ENCODE measurements around the gene AIMP2. TPM values are rescaled to one million over a fixed set of nuclear protein-coding genes. Genes with fewer than 3 reads are reported as not detected.

Gene AIMP2
- total RNA-seq, 4 donors from 2014 or later: 25.1 to 52.2 (median 38.1) TPM

DNA sequence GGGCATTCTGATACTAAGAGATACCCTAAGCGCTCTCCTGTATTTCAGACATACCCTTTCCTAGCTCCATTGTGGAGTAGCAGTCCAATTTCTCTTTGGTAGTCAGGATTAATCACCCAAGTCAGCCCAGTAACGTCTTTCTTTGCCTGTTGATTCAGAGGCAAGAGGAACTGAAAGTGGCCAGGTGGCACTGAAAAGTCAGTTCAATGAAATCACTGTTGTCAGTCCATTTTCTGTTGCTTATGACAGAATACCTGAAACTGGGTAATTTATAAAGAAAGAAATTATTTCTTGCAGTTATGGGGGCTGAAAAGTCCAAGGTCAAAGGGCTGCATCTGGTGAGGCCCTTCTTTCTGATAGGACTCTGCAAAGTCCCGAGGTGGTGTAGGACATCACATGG is 62.3 kb downstream of the AIMP2 start:
- Histone ChIP-seq H3K27ac (no peak overlapping the region), H3K4me1 (no peaks in the 10 kb centered on the region), H3K36me3 (no peaks in the 10 kb centered on the region), H3K27me3 (no peaks in the 10 kb centered on the region), H3K9me3 (no peaks in the 10 kb centered on the region), H3K4me3 (no peak overlapping the region)
- TF ChIP-seq POLR2A (IDR thresholded peaks at IDR 0.05) (no peak), POLR2AphosphoS5 (IDR thresholded peaks at IDR 0.05) (no peak), EP300 (IDR thresholded peaks at IDR 0.05) (no peak)
- TF ChIP-seq, protein P1, sequence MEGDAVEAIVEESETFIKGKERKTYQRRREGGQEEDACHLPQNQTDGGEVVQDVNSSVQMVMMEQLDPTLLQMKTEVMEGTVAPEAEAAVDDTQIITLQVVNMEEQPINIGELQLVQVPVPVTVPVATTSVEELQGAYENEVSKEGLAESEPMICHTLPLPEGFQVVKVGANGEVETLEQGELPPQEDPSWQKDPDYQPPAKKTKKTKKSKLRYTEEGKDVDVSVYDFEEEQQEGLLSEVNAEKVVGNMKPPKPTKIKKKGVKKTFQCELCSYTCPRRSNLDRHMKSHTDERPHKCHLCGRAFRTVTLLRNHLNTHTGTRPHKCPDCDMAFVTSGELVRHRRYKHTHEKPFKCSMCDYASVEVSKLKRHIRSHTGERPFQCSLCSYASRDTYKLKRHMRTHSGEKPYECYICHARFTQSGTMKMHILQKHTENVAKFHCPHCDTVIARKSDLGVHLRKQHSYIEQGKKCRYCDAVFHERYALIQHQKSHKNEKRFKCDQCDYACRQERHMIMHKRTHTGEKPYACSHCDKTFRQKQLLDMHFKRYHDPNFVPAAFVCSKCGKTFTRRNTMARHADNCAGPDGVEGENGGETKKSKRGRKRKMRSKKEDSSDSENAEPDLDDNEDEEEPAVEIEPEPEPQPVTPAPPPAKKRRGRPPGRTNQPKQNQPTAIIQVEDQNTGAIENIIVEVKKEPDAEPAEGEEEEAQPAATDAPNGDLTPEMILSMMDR (IDR thresholded peaks at IDR 0.05): no peak
- no peak for ATAC-seq
- WGBS, 2 donors (ENCODE audit: low coverage in 1 of 2): 17 to 74% methylated on average over 1 to 3 of the region's 3 CpGs

Small RNAs within 50 kb of the gene (small RNA-seq; reads per million reads assigned to genes)
- gene RF00019 (0 reads per million in 4 donors), gene RNU6-218P (0 reads per million in 4 donors), gene SNORA80D (0 to 0.99 (median 0.32) reads per million in 4 donors)

Other genes starting within 250 kb of the AIMP2 start
- gene RNF216, start 227.6 kb upstream of the AIMP2 start, total RNA-seq: 10 to 100 TPM; 48.1 to 82.6 (median 49.4) TPM
- gene OCM, start 128.5 kb upstream of the AIMP2 start, total RNA-seq: not detected
- gene CCZ1, start 110.5 kb upstream of the AIMP2 start, total RNA-seq: 10 to 100 TPM; 50.3 to 74.9 (median 56.2) TPM
- not detected for gene RSPH10B, start 38.6 kb upstream of the AIMP2 start, total RNA-seq
- 10 to 100 TPM in 1 of 4 donors, 1 to 10 TPM in 3; 9.1 to 11.0 (median 9.5) TPM for gene PMS2, start 223 bp upstream of the AIMP2 start, total RNA-seq
- under 1 TPM in 1 of 4 donors, not detected in 3; 0.27 TPM for gene ANKRD61, start 22.1 kb downstream of the AIMP2 start, total RNA-seq
- gene EIF2AK1, start 49.9 kb downstream of the AIMP2 start, total RNA-seq: 100 to 1,000 TPM; 104 to 197 (median 116) TPM
- 10 to 100 TPM in 1 of 4 donors, 1 to 10 TPM in 3; 7.3 to 12.5 (median 9.7) TPM for gene USP42, start 95.7 kb downstream of the AIMP2 start, total RNA-seq

Measured in gastroesophageal sphincter (tissue), 4 donors.